Stimulated activated CD4-positive, alpha-beta T cell treated with anti-CD3 and anti-CD28 coated beads, Interleukin-1b, Interleukin-23, amount 100 ng/mL, for 48 hours (primary cell): Measurements from ENCODE around the gene TMF1.

Source experiments
- DNase-seq: peaks from one replicate; pipeline ENCODE4 v3.0.0-alpha.2; 2020

The TMF1 gene

DNA sequence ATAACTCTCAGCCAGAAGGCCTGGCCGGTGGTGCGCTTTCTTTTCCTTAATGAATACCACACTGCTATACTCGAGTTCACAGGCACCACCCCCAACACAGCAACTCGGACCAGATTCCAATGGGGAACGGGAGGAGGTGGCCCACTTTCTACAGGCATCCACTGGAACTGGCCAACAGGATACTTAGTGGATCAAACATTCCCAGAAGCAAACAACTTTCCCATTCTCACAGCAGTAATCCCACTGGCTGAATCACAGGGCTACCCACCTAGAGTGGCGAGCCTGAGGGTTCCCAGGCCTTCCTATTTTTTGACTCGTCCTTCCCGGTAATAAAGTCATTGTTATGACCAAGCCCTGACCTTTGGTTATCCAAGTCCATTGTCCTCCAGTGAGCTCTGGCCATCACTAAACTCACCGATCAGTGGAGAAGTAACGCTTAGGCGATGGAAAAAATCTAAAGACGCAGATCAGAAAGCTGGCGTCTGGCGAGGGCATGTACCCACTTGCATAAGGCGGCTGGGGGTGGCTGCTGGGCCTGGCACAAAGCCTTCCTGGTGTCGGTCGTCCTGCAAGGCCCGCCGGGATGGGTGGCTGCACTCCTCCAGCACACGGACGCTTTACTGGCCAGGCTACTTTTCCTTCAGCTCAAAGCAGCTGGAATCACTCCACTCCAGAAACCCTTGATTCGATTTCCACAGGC lies 39.9 kb downstream of the TMF1 start:
- no peak for DNase-seq

DNA sequence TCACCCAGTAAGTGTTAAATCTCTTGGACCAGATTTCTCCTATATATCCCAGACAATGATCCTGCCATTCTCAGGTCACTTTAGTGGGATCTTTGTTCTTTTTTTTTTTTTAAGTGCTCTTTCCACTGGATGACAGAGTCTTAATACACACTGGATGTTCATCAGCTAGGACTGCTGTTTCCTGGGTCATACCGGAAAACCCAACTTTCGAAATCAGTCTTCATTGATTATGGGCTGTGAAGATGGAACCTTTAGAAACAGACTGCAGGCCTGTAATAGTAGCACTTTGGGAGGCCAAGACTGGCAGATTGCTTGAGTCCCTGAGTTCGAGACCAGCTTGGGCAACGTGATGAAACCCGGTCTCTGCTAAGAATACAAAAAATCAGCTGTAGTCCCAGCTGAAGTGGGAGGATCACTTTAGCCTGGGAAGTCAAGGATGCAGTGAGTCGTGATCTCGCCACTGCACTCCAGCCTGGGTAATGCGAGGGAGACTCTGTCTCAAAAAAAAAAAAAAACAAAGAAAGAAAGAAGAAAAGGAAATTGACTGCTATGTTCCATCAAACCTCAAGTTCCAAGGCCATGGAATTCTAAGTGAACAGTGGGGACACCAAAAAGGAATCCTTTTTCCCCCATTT lies 40.9 kb downstream of the TMF1 start:
- DNase-seq = no peak

DNA sequence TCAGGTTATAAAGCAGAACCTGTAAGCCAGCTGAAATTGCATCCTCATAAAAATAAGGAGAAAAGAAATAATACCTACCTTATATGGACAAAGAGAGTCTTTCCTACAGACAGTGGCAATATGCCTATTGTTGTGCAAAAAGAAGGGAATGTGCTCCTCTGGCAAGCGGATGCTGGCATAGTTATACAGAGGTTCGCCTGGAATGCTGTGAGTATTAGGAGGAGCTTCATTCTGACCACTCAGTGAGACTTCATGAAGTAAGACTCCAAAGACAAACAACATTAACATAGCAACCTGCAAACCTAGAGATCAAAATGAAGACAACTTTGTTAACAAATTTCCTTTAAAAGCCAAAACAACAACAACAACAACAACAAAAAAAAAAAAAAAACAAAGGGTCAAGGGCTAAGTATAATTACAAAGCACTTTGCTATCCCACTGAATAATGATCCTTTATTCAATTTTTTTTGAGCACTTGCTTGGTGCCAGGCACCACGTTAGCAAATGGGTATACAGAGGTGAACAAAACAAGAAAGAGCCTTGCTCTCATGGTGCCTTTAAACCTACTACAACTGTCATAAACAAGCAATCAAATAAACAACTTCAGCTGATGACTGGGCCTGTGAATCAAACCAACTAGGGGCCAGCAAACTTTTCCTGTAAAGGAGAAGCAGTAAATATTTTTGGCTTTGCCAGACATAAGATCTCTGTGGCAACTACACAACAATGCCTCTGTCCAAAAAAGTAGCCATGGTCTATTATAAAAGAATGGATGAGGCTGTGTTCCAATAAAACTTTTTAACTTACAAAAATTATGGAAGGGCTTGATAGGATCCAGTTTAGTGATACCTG lies 42.3 kb downstream of the TMF1 start:
- DNase-seq = no peak

DNA sequence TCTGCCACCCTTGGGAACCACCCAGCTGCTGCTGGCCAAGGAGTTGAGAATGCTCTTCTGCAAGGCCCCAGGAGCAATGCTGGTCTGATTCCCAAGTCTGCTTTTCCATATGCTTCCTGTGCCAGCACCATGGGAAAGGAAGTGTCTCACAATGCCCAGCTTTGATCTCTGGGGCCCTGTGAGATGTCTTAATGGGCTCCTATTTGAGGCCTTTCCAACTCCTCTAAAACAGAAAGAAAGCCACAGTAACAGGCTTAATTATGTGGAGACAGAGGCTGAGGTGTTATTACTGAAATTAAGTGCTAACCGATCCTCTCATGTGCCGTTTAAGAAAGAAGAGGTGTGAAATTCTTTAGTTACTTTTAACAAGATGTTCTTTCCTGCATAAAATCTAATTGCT lies 43.2 kb downstream of the TMF1 start:
- no peak for DNase-seq

DNA sequence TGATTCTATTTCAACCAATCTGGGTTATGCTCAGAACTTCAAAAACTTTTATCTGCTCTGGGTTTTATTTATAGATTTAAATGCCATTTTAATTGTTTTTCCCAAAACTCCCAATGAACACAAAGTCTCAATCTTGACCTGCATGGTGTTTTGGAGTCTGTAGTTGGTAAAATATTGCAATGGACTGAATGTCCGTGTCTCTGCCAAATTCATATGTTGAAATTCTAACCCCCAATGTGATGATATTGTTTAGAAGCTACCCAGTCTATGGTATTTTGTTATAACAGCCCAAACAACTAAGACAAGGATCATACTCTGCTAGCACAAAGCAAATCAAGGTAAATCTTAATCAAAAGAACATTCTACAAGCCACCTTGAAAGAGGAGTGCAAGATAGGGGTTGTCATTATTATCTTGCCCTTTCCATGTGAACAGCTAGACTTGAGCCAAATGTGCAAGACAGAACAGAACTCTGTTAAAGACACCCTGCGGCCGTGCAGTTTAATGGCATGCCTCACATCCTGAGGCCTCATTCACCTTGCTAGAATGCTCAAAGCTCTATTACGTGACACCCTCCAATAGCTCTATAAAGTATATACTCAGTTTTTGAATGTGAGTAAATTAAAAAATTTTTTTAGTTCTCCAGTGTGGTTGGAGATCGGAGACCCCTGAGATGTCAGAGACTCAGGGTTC lies 46.2 kb downstream of the TMF1 start:
- DNase-seq = no peak

DNA sequence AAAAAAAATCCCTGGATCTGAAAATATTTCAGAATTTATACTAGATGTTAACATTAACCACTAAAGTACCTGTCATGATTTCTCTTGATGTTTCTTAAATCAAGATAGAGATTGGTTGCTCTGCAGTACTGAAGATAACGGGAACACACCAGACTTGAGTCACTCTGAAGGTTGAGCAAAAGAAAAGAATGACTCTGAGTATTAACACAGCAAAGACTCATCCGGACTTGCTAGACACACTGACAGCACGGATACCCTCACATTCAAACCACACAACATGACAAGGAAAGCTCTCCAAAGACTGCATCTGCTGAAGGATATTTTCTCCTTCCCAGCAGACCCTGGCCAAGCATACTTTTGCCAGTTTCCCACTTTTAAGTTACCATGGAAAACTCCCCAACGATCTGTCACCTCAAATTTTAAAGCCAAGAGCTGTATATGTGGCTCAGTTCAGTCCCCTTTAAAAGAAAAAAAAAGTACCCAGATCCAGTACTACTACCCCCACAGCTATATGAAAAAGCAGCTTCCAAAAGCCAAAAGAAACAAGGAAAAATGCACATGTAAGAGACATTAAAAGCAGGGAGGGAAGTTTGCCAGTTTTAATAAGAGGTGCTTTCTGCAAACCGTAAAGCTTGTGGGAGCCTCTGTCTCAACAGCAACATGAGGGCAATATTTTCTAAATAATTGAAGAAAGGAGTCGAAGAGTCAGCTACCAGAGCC lies 46.9 kb downstream of the TMF1 start:
- no peak for DNase-seq

DNA sequence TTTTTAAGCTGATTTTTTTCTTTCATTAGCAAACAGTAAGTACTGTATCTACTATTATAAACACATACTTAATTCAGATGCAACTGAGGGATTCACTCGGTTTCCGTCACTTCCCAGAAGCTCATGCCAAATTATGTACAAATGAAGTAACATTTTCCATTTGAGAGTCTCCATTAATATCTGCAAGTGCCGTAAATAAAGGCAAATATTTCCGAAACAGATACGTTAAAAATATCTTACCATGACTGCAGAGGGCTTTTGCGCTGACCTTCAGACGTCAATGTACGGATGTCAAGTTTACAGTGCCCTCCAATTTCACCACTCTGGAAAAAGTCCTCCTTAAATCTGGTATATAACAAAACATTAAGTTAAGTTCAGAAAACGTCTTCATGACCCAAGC lies 48.0 kb downstream of the TMF1 start:
- no peak for DNase-seq

DNA sequence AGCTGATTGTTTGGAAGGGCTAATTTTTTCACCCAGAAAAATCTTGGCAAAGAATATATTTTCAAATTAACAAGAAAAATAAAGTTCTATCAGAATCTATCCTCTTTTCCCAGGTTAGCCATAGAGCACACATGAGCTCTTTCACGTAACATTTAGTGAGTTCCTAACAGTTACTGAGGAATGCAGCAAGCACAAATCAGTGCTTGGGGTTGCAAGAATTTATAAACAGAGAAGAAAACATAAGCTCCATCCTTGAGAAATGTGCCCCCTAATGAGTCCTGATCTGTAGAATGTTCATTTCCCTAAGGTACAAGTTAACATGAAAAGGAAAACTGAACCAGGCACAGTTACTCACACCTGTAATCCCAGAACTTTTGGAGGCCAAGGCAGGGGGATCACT lies 52.5 kb downstream of the TMF1 start:
- no peak for DNase-seq

DNA sequence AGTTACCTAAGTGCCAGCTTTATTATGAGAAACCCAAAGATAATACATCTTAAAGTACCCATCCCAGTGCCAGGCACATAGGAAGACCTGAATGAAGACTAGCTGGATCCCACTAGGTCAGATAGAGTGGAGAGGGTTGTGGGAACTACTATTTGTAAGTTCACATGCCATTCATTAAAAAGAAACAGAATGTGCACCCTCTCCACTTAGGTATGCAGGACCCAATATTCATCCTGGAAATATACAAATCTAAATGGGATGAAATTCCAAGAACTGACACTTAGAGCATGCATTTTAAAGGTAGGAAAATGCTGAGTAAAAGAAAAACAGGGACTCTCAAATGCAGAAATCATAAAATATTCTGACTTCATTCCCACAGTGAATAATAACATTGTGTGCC lies 53.0 kb downstream of the TMF1 start:
- DNase-seq = no peak

DNA sequence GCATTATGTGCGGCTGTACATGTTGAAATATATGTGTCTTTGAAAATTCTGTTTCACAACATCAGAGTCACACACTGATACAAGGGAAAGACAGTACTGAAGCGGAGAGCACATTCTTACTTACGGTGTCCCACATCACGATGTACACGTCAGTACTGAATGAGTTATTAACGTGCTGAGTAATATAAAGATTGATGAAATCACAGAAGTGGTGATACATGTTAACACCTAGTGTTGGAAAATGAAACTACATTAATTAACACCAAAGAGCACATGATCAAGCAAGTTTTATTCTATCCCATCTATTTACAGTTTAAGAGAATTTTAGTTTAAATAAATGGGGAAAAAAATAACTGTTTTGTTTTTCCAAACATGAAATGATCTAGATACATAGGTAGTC lies 54.2 kb downstream of the TMF1 start:
- DNase-seq = no peak

DNA sequence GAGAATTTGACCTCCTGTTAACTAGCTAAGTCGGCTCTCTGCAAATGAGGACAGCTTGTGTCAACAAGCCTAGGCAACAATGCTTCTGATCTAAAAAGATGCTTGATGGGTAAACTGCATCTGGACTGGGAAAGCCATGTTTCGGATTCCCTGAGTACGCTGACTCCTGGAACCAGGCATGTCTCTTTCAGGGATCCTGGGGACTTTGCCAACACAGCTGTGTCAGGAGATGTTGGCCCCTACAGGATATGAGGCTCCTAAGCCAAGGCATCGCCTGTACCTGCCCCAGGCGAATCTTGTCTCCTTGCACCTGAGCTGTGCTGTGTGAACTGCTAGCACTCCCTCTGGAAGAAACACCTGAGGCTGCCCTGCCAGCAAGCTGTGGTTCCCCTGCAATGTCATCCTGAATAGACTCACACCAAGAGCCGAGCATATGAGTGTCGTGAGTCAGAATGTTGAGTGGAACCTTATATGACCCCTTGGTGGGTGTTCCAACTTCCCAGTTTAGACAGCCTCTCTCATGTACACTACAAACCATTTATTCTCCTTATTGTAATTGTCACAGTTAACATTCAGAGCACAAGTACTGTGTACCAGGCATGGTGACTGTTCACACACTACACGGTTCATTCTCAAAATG lies 55.7 kb downstream of the TMF1 start:
- peak; percentile 12 for DNase-seq

DNA sequence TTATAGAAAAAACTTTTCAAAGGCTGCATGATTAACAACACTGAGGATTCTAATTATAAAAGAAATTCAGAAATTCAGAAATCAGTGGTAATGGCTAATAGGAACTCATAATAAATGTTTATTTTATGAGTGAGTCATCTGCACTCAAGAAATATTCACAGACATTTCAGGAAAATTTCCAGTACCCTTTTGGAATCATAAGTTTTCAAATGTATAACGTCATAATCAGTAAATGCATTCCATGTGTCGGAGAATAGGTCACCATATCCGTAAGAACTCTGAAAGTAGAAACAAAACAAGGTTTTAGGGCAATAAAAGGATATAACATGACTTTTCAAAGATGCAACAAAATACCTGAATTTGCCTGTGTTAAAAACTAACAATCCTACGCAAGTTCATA lies 63.4 kb downstream of the TMF1 start:
- DNase-seq = no peak

DNA sequence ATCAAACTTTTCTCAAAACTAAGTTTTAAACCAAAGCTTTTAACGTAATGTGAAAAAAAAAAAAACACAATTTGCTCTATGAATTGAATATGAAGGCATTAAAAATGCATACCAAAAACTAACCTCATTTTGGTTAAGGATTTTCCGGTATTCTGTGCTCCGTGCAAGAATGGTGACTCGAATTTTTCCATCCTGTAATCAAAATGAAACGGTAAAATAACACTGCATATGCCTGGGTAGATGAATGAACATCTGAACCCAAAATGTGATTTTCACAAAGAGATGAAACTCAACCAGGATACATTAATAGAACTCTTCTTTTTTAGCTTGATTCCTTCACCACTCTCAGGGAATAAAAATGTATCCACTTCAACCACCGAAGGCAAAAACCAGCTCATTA lies 64.8 kb downstream of the TMF1 start:
- no peak for DNase-seq

DNA sequence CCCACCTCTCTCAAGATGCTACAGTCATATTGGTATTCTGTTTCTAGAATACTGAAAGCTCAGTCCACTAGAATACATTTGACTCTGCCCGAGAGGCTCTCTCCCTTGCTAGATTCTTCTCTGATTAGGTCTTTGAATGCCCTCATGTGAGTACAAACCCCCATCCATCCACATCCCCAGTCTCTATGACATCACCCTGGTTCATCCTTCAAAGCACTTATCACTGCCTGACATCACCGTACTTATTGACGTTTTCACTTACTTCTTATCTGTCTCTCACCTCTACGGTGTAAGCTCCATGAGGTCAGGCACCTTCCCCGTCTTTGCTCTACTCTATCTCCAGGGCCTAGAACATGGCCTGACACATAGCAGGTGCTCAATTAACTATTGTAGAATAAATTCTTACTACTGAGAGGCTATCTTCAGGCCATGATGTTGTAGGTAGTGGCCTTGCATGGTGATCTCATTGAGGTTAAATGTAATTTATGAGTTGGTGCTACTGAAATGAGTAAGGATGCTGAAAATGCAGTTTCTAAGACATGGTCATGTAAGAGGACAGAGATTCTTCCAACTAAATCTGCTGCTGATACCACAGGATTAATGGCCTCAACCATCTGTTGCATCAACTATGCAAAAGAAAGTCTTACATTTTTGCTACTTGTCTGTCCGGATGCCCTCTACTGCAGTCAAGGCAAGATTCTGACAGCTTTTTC lies 65.5 kb downstream of the TMF1 start:
- no peak for DNase-seq

DNA sequence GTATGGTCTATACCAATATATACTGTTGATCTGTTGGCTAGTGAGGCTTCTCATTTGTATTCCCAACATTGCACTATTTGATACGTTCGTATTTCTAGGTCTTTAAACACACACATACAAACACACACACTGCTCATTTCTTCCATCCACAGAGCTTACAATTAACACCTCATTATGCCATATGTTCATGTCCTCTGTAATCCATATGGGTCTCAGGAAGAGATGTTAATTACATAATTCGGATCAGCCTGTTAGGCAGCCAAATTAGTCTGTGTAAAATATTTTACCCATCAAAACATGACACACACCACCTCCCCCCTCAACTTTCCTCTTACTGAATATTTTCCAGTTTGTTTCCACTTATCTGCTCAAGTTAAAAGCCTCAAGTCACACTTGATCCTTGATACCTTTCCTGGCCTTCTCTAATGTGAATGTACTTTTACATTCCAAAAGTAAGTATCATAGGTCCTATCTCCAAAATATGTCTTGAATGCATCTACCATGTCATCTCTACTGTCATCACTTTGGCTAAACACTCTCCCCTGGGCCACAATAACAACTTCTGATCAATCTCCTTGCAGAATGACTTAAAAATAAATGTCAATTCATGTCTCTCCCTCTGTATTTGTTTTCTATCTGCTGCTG lies 66.9 kb downstream of the TMF1 start:
- DNase-seq = no peak

DNA sequence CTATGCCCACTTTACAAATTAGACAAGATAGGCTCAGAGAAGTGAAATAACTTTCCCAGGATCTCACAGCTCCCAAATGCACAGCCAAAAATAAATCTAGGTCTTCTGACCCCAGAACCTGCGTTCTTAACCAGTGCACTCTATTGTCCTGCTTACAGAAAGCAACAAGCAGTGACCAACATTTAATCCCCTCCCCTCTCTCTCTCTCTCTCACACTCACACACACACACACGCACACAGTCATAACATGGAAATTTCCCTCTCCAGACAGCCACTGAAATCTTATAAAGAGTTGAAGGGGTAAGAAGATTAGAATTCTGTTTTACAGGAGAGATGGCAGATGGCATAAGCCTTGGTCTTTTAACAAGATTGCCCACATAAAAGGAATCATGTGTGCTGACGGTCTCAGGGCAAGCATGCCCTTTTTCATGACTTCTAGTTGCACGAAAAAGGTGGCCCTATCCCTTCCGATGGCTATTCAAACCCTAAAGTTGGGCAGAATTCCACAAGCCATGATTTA lies 68.1 kb downstream of the TMF1 start:
- no peak for DNase-seq

DNA sequence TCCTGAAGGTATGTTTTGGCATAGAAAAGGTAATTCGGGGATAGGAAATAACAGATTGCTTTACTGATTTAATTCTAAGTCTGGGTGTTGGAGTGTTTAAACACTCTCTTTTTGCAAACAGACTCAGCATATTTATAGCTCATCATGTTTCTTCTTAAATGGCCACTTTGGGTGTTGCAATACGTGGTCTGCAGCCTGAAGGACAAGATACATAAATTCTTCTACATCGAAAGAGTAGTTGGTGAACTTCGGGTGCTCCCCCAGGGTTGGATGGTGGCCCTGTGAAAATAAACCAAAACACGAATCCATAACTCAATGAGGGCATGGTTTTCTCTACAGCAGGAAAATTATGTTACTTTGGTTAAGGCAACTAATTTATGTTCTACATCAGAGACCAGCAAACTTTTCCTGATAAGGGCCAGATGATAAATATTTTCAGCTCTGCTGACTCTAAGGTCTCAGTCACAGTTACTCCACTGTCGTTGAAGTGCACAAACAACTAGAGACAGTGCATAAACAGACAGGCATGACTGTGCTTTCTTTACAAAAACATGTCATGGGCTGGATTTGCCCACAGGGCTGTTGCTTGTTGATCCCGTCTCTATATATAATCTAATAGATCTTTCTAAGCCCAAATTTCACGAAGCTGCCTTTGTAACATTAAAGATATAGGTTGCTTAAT lies 74.5 kb downstream of the TMF1 start:
- DNase-seq = no peak

DNA sequence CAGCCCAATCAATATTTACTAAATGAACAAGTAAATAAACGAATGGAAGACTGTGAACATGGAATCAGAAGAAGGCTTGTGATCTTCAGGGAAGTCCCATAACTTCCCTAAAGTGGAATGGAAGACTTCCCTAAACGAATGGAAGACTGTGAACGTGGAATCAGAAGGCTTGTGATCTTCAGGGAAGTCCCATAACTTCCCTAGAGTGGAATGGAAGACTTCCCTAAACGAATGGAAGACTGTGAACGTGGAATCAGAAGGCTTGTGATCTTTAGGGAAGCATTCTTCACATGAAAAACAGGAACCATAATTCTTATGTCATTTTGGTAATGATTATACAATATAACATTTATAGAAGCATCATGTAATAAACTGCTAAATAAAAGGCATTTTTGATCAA lies 77.4 kb downstream of the TMF1 start:
- no peak for DNase-seq

DNA sequence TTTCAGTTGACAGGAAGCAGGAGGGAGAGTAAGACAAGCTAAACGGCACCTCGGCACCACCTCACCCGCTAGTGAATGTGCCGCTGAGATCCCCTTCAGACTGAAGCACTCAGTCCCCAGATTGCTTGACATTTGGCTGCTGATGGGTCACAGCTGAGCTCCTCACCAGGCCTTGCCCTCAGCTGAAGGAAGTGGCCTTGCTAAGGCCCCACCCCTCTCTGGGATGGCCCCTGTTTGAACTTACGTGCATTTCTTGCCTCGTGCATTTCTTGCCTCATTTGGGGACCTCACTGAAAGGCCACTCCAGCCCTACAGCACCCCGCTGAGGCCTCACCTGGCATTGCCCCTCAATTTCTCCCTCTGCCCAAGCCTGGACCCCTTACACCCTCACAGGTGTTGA lies 78.5 kb downstream of the TMF1 start:
- no peak for DNase-seq

DNA sequence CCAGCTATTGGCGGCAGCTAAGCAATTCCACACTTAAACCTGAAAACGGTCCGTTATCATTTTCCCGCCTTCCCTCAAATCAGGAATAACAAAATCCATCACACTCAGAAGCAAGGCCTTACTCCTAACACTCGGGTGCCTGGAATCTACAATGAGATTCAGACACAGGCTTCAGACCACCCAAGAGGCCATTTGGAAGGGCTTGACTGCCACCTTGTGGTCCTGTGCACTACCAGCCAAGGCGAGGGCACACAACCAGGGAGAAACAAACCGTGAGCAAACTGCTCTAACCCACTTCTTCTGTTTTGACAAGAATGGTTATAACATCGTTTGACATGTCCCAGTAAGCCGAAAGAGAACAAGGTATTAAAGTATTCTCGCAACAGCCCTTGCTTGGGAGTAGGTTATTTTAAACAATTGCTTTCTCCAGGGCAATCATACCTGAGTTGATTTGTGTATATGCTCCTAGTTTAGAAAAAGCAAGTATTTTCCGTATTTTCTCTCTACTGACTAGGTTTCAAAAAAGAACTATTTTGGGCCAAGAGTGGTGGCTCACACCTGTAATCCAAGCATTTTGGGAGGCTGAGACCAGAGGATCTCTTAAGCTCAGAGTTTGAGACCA lies 79.7 kb downstream of the TMF1 start:
- DNase-seq = peak; percentile 40
